ENCODE data around the gene KCP.
"Not testable (repeated sequence)": the region's sequence is repeated elsewhere in the genome, so short reads cannot be mapped to it uniquely, and the experiment has no call there.

Gene KCP

GRCh38 chr7:128910569-128910945 lies at the start of gene KCP:
Gene KCP (minus strand): TSS chr7:128910709. CDS start chr7:128910676, 33 bp downstream.
- DNase-seq (ENCODE audit: low spot score), result no peak

GRCh38 chr7:128959296-128959695 lies 48.8 kb upstream of the KCP start:
- no peak for DNase-seq (ENCODE audit: low spot score)

GRCh38 chr7:128955981-128956380 lies 45.5 kb upstream of the KCP start:
- DNase-seq (ENCODE audit: low spot score), result no peak

- no peak for DNase-seq (ENCODE audit: low spot score)
Measured at GRCh38 chr7:128954830-128955802, 44.6 kb upstream of the KCP start.

- DNase-seq (ENCODE audit: low spot score), result no peak
Measured at GRCh38 chr7:128954150-128954549, 43.6 kb upstream of the KCP start.

GRCh38 chr7:128951296-128951695 lies 40.8 kb upstream of the KCP start:
- no peak for DNase-seq (ENCODE audit: low spot score)

- no peak for DNase-seq (ENCODE audit: low spot score)
Measured at GRCh38 chr7:128948976-128949760, 38.7 kb upstream of the KCP start.

- no peak for DNase-seq (ENCODE audit: low spot score)
Measured at GRCh38 chr7:128948312-128948973, 37.9 kb upstream of the KCP start.

GRCh38 chr7:128947854-128948253 lies 37.3 kb upstream of the KCP start:
- DNase-seq (ENCODE audit: low spot score), result no peak

GRCh38 chr7:128946936-128947830 lies 36.7 kb upstream of the KCP start:
- no peak for DNase-seq (ENCODE audit: low spot score)

GRCh38 chr7:128945668-128946366 lies 35.3 kb upstream of the KCP start:
- DNase-seq (ENCODE audit: low spot score), result no peak

- no peak for DNase-seq (ENCODE audit: low spot score)
Measured at GRCh38 chr7:128944487-128945236, 34.2 kb upstream of the KCP start.

GRCh38 chr7:128943251-128943650 lies 32.7 kb upstream of the KCP start:
- not testable (repeated sequence) for DNase-seq (ENCODE audit: low spot score)

GRCh38 chr7:128941946-128942526 lies 31.5 kb upstream of the KCP start:
- no peak for DNase-seq (ENCODE audit: low spot score)

GRCh38 chr7:128941323-128941890 lies 30.9 kb upstream of the KCP start:
- no peak for DNase-seq (ENCODE audit: low spot score)

- DNase-seq (ENCODE audit: low spot score), result peak; percentile 30
Measured at GRCh38 chr7:128940494-128941322, 30.2 kb upstream of the KCP start.

- DNase-seq (ENCODE audit: low spot score), result no peak
Measured at GRCh38 chr7:128939861-128940410, 29.4 kb upstream of the KCP start.

Data from activated CD4-positive, alpha-beta T cell treated with anti-CD3 and anti-CD28 coated beads, Interleukin-2, Interleukin-4, amounts not matched to agents 100 ng/mL and 50 ng/mL, durations not matched to agents 16 hours and 8 hours (primary cell).